GM21526 (cell line): Measurements from ENCODE around the gene MAP3K6.

Experiments used
- ATAC-seq: cut with Tn5 transposase; IDR thresholded peaks from one replicate; pipeline ENCODE4 v1.9.1; 2021; ENCODE audit warnings: moderate library complexity; ENCODE audit not compliant: unreplicated experiment, low FRiP score

The MAP3K6 gene

GRCh38 chr1:27377760-27378495 is 11.2 kb upstream of the MAP3K6 start:
- ATAC-seq, result no peak

GRCh38 chr1:27374362-27375086 is 7.8 kb upstream of the MAP3K6 start, which contains the start of gene FCN3:
TSS of gene FCN3 (minus strand) at chr1:27374824. CDS start at chr1:27374818, 6 bp downstream.
- ATAC-seq, result no peak

GRCh38 chr1:27372808-27373690 is 6.3 kb upstream of the MAP3K6 start:
- no peak for ATAC-seq

GRCh38 chr1:27372022-27372807 is 5.5 kb upstream of the MAP3K6 start:
- ATAC-seq, result no peak

DNA sequence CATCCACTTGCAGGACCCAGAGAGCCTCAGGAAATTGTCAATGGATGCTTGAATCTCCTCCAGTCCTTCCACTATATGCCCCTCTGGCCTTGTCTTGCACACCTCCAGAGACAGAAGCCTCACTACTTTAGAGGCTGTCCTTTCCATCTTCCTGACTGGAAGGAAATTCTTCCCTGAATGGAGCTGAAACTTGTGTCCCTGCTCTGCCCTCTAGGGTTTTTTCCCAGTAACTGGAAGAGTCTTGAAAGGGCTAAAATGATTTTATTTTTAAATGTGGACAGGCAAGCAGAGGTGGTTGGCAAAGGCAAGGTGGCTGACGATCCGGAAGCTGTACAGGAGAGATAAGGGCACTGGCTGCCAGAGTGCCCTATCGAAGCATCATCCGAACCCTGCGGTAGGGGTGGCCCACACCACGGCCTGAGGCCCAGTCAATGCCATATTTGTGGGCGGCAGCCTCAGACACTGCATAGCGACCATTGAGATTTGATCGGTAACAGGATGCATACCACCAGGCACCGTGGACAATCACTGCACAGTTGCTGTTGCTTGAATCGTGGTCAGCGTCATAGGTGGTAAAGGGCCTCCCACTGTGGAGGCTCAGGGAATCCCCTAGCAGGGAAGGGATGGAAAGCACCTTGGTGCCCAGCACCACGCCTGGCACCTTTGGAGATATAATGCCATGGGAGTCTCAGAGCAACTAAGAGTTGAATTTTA is 2.3 kb upstream of the MAP3K6 start:
- ATAC-seq, result no peak

GRCh38 chr1:27367160-27367650 is 444 bp upstream of the MAP3K6 start:
- no peak for ATAC-seq

GRCh38 chr1:27366113-27366410 is 699 bp downstream of the MAP3K6 start:
- ATAC-seq, result no peak

DNA sequence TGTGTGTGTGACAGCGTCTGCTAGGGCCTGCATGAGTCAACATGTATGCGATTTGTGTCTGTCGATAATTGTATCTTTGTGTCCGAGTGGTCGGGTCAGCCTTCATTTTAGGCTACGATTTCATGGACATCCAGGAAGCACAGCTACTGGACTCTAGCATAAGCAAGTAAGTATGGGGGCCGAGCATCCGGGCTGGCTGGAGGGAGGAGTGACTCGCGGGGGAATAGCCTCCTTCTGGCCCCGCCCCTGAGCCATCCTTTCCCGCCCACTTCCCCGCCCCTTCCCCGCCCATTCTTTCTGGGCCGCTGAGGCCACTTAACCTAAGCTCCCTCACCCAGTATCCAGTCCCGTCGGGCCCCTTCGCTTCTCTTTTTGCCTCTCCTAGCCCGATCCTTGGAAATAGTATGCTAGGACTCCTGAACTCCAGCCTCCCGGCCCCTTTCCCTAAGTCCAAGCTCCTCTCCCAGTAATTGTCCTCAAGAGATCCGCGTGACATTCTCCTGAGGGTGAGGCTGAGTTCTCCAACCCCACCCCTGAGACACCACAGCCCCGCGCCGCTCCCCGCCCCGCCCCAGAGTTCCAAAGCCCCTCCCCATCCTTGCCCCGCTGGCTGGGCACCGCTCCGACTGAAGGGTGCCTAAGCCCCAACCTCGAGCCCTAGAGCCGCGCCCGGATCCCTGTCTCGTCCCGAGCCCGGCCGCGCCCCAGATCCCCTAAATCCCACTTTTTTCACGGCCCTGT is 1.2 kb downstream of the MAP3K6 start:
- ATAC-seq, result no peak

- ATAC-seq, result no peak
Measured at GRCh38 chr1:27364696-27365371, 1.9 kb downstream of the MAP3K6 start.

DNA sequence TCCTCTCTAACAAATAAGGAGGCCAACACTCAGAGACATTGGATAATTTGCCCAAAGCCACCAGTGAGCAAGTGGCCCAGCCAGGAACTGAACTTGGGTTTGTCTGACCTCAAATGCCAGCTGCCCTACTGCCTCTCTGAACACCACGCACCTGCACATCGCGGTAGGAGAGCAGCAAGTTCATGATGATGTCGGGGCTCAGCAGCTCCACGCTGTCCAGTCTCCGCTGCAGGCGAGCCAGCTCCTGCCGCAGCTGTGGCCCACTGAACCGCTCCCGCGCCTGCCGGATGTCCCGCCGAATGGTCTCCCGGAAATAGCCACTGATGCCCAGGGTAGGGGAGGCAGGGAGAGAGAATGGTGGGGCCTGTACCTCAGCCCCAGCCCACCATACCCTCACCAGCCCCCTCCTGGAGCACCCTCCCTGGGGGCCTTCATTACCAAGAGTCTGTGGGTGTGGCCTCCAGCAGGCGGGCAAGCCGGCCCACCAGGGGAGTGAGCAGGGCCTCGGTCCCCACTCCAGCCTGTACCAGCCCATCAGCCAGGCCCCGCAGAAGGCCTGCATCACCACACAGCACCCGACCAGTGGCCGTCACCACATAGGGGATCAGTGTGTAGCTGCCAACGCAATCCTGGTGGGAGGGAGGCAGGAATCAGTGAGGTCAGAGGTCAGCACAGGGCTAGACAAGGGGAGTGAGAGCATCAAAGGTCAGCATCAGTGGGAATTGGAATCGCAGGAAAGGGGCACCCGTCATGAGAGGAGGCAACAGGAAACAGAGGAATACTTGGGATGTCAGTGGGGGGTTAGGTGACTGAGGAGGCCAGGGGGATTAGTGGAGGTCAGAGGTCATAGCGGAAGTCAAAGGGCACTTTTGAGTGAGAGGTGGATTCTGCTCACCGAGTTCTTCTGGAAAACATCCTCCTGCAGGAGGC is 2.7 kb downstream of the MAP3K6 start:
- no peak for ATAC-seq

- ATAC-seq, result no peak
Measured at GRCh38 chr1:27361553-27361952, 5.2 kb downstream of the MAP3K6 start.

GRCh38 chr1:27361044-27361402 is 5.7 kb downstream of the MAP3K6 start:
- no peak for ATAC-seq

DNA sequence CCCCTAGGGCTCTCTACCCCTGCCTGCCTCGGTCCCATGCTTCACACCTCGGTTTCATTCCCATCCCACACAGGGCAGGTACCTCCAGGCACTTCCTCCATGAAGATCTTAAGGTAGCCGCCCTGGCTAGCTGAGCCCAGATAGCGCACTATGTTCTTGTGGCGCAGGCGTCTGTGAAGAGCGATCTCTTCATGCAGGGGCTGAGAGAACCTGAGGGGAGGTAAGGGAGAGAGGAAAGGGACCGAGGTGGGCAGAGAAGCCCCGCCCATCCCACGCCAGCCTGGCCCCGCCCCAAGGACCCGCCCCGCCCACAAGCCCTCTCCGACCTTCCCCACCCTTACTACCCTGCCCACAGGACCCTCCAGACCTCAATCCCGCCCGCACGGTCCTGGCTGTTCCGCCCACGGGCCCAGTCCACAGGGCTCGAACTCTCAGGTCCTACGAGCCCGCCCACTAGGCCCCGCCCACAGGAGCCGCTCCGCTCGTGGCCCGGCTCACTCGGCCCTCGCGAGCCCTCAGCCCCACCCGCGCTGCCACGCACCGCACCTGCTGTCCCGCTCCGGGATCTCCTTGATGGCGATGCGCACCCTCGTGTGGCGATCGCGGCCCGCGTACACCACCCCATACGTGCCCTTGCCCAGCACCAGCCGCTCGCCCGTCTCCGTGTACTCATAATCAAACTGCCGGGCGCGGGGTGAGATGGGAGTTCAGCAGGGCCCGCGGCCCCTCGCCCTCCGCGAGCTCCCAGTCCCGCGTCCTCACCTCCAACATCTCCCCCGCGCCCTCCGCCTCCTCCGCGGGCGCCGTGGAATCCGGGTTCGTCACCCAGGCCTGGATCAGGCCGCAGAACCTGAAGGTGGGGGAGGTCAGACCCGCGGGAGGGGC is 6.4 kb downstream of the MAP3K6 start:
- ATAC-seq, result no peak

DNA sequence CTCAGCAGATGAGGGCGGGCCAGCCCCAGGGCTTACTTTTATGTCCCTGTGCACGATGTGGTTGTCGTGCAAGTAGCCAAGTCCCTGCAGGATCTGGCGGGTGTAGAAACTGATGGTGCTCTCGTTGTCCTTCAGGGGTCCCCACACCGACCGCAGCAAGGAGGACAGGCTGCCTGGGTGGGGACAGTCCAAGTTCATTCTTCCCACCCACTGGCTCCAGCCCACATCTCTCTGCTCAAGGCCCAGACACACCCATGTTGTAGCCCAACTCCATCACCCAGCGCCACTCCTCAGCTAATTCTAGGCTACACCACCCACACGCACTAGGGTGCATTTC is 7.0 kb downstream of the MAP3K6 start:
- ATAC-seq, result no peak

GRCh38 chr1:27358928-27359313 is 7.8 kb downstream of the MAP3K6 start:
- ATAC-seq, result no peak

DNA sequence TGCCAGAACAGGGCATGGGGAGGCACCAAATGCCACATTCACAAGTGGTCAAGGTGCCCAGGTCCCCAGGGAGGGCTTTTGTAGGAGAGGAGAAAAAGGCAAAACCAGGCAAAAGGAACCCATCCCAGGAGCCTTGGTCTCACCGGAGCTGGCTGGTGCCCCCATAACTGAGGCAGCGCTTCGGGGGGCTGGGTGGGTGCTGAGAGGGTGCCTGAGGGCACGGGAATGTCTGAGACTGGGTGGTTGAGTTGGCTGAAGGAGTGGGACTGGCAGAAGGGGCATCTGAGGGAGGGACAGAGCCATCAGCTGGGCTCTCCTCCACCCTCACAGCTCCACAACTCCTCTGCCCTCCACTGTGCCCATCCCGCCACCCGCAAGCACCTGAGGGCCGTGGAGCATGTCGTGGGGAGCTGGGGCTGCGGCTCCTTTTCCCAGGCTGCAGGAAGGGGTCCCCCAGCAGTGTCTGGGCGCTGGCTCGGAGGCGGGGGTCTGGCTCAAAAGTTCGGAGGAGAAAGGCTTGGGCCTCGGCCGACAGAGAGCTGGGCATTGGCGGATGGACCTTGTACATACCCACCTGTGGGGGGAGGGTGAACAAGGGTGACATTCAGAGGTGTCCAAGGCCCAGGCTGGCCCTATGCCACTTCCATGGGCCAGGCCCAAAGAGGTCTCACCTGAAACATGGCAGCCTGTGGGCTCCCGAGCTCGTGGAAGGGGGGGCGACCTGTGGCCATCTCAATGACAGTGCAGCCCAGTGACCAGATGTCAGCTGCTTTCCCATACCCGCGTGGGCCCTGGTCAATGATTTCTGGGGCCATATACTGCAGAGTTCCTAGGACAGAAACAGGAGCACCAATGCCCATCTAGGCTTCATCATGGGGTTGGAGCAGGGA is 8.5 kb downstream of the MAP3K6 start:
- no peak for ATAC-seq
